ENCODE data around the gene GBF1.
"Not testable (repeated sequence)": the region's sequence is repeated elsewhere in the genome, so short reads cannot be mapped to it uniquely, and the experiment has no call there.

The GBF1 gene

GRCh38 chr10:102275343-102275742 is 30.0 kb downstream of the GBF1 start:
- no peak for DNase-seq

GRCh38 chr10:102279104-102279503 is 33.8 kb downstream of the GBF1 start:
- no peak for DNase-seq

- peak; percentile 29 for DNase-seq
These were observed 35.2 kb downstream of the GBF1 start for GRCh38 chr10:102280397-102281101.

- DNase-seq, result no peak
These were observed 35.8 kb downstream of the GBF1 start for GRCh38 chr10:102281102-102281487.

- DNase-seq, result no peak
These were observed 38.2 kb downstream of the GBF1 start for GRCh38 chr10:102283488-102283887.

- no peak for DNase-seq
These were observed 38.6 kb downstream of the GBF1 start for GRCh38 chr10:102283890-102284289.

GRCh38 chr10:102284531-102284930 is 39.2 kb downstream of the GBF1 start:
- no peak for DNase-seq

GRCh38 chr10:102285133-102285532 is 39.8 kb downstream of the GBF1 start:
- DNase-seq, result no peak

GRCh38 chr10:102286216-102286615 is 40.9 kb downstream of the GBF1 start:
- DNase-seq, result no peak

- DNase-seq, result no peak
These were observed 42.2 kb downstream of the GBF1 start for GRCh38 chr10:102287538-102287937.

GRCh38 chr10:102287991-102288390 is 42.7 kb downstream of the GBF1 start:
- DNase-seq, result no peak

GRCh38 chr10:102289356-102289755 is 44.0 kb downstream of the GBF1 start:
- no peak for DNase-seq

GRCh38 chr10:102289840-102290239 is 44.5 kb downstream of the GBF1 start:
- no peak for DNase-seq

- no peak for DNase-seq
These were observed 46.0 kb downstream of the GBF1 start for GRCh38 chr10:102291221-102291905.

GRCh38 chr10:102297101-102297500 is 51.8 kb downstream of the GBF1 start:
- DNase-seq, result no peak

GRCh38 chr10:102298899-102299298 is 53.6 kb downstream of the GBF1 start:
- DNase-seq, result no peak

- DNase-seq, result no peak
These were observed 54.5 kb downstream of the GBF1 start for GRCh38 chr10:102299873-102300272.

GRCh38 chr10:102300278-102300843 is 55.0 kb downstream of the GBF1 start:
- no peak for DNase-seq

GRCh38 chr10:102300912-102301311 is 55.6 kb downstream of the GBF1 start:
- DNase-seq, result not testable (repeated sequence)

- not testable (repeated sequence) for DNase-seq
These were observed 56.0 kb downstream of the GBF1 start for GRCh38 chr10:102301332-102301731.

- DNase-seq, result no peak
These were observed 57.3 kb downstream of the GBF1 start for GRCh38 chr10:102302611-102303010.

GRCh38 chr10:102306006-102306405 is 60.7 kb downstream of the GBF1 start:
- DNase-seq, result no peak

GRCh38 chr10:102306710-102307109 is 61.4 kb downstream of the GBF1 start:
- no peak for DNase-seq

- DNase-seq, result not testable (repeated sequence)
These were observed 63.0 kb downstream of the GBF1 start for GRCh38 chr10:102308318-102308717.

Data from NCI-H1694 (cell line).